HepG2 (cell line): ENCODE measurements around the gene ATRIP. TPM values are rescaled to one million over a fixed set of nuclear protein-coding genes. Genes with fewer than 3 reads are reported as not detected.

Experiments
- CSRNP2 ChIP-seq: sonication (generic); formaldehyde crosslinking; conservative IDR thresholded peaks from 2 replicates; pipeline ENCODE4 v1.8.0; 2022; ENCODE audit warnings: low read depth, missing genetic modification reagents
- GABPA ChIP-seq, 2 experiments: IDR thresholded peaks; 2 replicates each; pipeline ENCODE4 v1.6.1; 2011 to 2016; ENCODE audit warnings: low read depth in 2 of 2, low read length in 1 of 2, missing biosample characterization in 1 of 2, missing genetic modification characterization in 1 of 2
- HBP1 ChIP-seq: IDR thresholded peaks from 2 replicates; pipeline ENCODE4 v1.6.1; 2016; ENCODE audit warnings: low read depth, control low read depth
- HNRNPUL1 ChIP-seq: fragments of 200-400 bp; formaldehyde crosslinking; IDR thresholded peaks from 2 replicates; pipeline ENCODE4 v1.6.1; 2017; ENCODE audit warnings: low read depth, mild to moderate bottlenecking, low read length, moderate library complexity
- IKZF4 ChIP-seq: sonication (generic); formaldehyde crosslinking; IDR thresholded peaks from 2 replicates; pipeline ENCODE4 v1.5.1; 2020; ENCODE audit warnings: borderline replicate concordance, mild to moderate bottlenecking, low read depth, missing genetic modification reagents; ENCODE audit errors: not compliant biosample characterization
- NAIF1 ChIP-seq: sonication (generic); formaldehyde crosslinking; IDR thresholded peaks from 2 replicates; pipeline ENCODE4 v1.5.0; 2020; ENCODE audit warnings: mild to moderate bottlenecking, missing genetic modification reagents, borderline replicate concordance
- NFRKB ChIP-seq: fragments of 450-650 bp; IDR thresholded peaks from 2 replicates; pipeline ENCODE4 v1.6.1; 2017
- ONECUT2 ChIP-seq: sonication (generic); formaldehyde crosslinking; IDR thresholded peaks from 2 replicates; pipeline ENCODE4 v1.4.0; 2020; ENCODE audit warnings: missing genetic modification reagents
- UBTF ChIP-seq: sonication (generic); formaldehyde crosslinking; IDR thresholded peaks from 2 replicates; pipeline ENCODE4 v1.4.0; 2020; ENCODE audit warnings: mild to moderate bottlenecking, missing genetic modification reagents
- ZNF142 ChIP-seq: sonication (generic); formaldehyde crosslinking; IDR thresholded peaks from 2 replicates; pipeline ENCODE4 v1.4.0; 2020; ENCODE audit warnings: missing genetic modification reagents
- ZNF253 ChIP-seq: sonication (generic); formaldehyde crosslinking; IDR thresholded peaks from 2 replicates; pipeline ENCODE4 v1.8.0; 2022; ENCODE audit warnings: mild to moderate bottlenecking, missing genetic modification reagents, borderline replicate concordance
- ZNF264 ChIP-seq: sonication (generic); formaldehyde crosslinking; IDR thresholded peaks from 2 replicates; pipeline ENCODE4 v1.4.0; 2020; ENCODE audit warnings: missing genetic modification reagents
- ZNF441 ChIP-seq: sonication (generic); formaldehyde crosslinking; IDR thresholded peaks from 2 replicates; pipeline ENCODE4 v1.7.0; 2021; ENCODE audit warnings: missing genetic modification reagents, borderline replicate concordance
- ZNF567 ChIP-seq: sonication (generic); formaldehyde crosslinking; IDR thresholded peaks from 2 replicates; pipeline ENCODE4 v1.8.1; 2023; ENCODE audit warnings: mild to moderate bottlenecking, missing genetic modification reagents, borderline replicate concordance
- ZNF569 ChIP-seq: sonication (generic); formaldehyde crosslinking; IDR thresholded peaks from 2 replicates; pipeline ENCODE4 v1.5.0; 2020; ENCODE audit warnings: mild to moderate bottlenecking, missing genetic modification reagents, moderate library complexity, borderline replicate concordance
- ZNF703 ChIP-seq: sonication (generic); formaldehyde crosslinking; IDR thresholded peaks from 2 replicates; pipeline ENCODE4 v1.5.1; 2020; ENCODE audit warnings: missing genetic modification reagents, mild to moderate bottlenecking, moderate library complexity, borderline replicate concordance
- polyA plus RNA-seq, 8 experiments: library from polyadenylated mRNA; depleted of rRNA in 3 of 8; stranded (reverse) in 7 of 8; unstranded in 1 of 8; fragments of >200 nt; fragmentation: Illumina TruSeq in 4 of 8; extraction: Trizol in 4 of 8; gene quantifications; 2 replicates each; pipeline versions ENCODE4 v1.2.1 to v1.2.3, GENCODE V29; 2011 to 2016; ENCODE audit warnings: low read depth in 4 of 8, missing spikeins in 1 of 8, mixed read lengths in 1 of 8; ENCODE audit not compliant: insufficient read depth in 1 of 8
- total RNA-seq, 5 experiments: library from RNA; depleted of rRNA; stranded (reverse); fragments of >200 nt; fragmentation: Illumina TruSeq; extraction: Trizol; gene quantifications; 2 replicates each; pipeline ENCODE4 v1.2.3, GENCODE V29; 2016; ENCODE audit warnings: low read depth in 1 of 5

ATRIP gene
- total and polyA plus RNA-seq, 2 of the 13 experiments (the other 11 are each of a cell fraction or from before 2014, with no cell fraction given) = 5.1 to 12.5 TPM

- TF ChIP-seq ZNF142 (CRISPR knock-in tag) = no peak
- TF ChIP-seq ZNF441 (CRISPR knock-in tag) = peak; percentile 89
- peak; percentile 45; the same call in 1 of the 2 replicates for TF ChIP-seq CSRNP2 (CRISPR knock-in tag)
- TF ChIP-seq NAIF1 = no peak; the same call in 1 of the 2 replicates
- TF ChIP-seq ONECUT2 (CRISPR knock-in tag) = no peak
- TF ChIP-seq ZNF253 = no peak
- TF ChIP-seq ZNF264 (CRISPR knock-in tag) = peak; percentile 80; the same call in 1 of the 2 replicates
- peak; percentile 83 for TF ChIP-seq UBTF
- peak; percentile 32 for TF ChIP-seq IKZF4
- no peak for TF ChIP-seq NFRKB
- TF ChIP-seq HBP1 (CRISPR knock-in tag) = no peak
- TF ChIP-seq ZNF569 (CRISPR knock-in tag) = peak; percentile 60; the same call in 1 of the 2 replicates
- no peak for TF ChIP-seq ZNF703 (CRISPR knock-in tag)
- TF ChIP-seq HNRNPUL1 = no peak
- TF ChIP-seq GABPA (IDR thresholded peaks at IDR 0.05; ENCODE audit: low read depth, low read length) = no peak
- TF ChIP-seq GABPA (CRISPR knock-in tag; IDR thresholded peaks at IDR 0.05; ENCODE audit: low read depth) = peak; percentile 88
- no peak for TF ChIP-seq ZNF567
Measured at GRCh38 chr3:48429960-48430707, 16.4 kb upstream of the ATRIP start, which contains the start of gene PLXNB1 (continued).
